Epidermal melanocyte (primary cell): ENCODE data around the gene SBF2.
A peak's percentile ranks its signal among the peaks of the same experiment; 100 is the strongest.

Experiments used
- DNase-seq: peaks from one replicate; pipeline ENCODE4 v3.0.0; 2011; ENCODE audit warnings: low spot score; ENCODE audit not compliant: insufficient read length

SBF2 gene

DNA sequence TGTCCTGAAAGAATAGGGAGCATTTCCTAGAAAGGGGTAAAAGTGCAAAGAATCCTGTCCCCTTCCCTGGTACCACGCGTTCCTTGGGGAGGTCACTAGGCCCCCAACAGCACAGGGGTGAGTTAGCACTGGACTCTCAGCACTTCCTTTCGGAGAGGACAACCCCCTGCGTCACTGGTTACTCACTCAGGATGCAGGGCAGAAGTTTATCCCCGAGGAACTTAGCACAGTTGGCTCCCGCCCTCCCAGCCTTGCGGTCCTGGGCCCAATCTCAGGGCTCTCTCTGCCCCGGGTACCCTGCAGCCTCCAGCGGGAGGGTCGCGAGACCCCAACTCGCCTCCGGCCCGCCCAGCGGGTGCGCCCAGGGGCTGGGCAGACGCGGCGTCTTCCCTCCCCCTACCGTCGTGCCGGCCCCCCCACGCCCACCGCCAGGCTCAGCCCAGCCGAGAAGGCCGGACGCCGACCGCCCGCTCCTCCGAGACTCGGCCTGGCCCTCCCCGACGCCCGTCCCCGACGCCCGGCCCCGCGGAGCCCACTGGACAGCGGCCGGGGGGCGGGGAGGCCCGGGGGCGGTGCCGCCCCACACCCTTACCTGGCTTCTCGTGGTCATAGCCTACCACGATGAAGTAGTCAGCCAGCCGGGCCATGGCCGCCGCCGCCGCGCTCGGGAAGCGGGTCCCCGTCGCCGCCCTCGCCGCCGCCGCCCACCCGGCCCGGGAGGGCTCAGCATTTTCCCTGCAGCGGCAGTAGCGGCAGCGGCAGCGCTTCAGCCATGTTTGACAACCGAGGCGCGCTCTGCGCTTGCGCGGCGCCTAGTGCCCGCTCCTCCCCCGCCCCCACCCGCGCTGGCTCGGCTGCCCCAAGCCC lies at the start of gene SBF2:
SBF2 (minus strand) TSS at position 797 of the 867 bp plus-strand sequence; CDS start at position 647, 150 bp downstream.
- peak; percentile 72 for DNase-seq

DNA sequence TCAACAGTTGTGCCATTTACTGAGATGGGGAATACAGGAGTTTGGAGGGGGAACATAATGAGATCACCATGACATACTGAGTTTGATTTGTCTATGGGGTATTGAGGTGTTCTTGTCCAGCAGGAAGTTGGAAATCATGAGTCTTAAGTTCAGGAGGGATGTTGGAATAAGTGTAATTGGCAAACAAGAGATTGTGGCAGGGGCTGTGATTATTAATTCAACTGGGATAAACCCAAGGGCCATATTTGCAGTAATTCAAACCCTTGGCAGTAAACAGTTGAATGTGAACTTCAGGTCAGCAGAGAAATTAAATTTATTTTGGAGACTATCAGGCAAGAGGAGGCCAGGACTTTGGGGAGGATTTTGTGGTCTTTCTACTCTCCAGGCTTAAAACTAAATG lies 44.3 kb upstream of the SBF2 start:
- DNase-seq = no peak

DNA sequence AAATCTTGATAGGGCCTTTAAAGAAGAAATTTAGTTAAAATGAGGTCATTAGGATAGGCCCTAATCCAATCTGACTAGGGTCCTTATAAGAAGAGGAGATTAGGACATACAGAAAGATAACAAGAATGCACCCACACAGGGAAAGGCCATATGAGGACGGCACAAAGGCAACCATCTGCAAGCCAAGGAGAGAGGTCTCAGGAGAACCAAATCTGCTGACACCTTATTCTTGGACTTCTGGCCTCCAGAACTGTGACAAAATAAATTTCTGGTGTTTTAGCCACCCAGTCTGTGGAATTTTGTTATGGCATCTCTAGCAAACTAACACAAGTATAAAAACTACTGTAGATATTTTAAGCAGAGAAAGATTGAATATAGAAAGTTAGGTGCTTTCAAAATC lies 39.5 kb upstream of the SBF2 start:
- DNase-seq = no peak

DNA sequence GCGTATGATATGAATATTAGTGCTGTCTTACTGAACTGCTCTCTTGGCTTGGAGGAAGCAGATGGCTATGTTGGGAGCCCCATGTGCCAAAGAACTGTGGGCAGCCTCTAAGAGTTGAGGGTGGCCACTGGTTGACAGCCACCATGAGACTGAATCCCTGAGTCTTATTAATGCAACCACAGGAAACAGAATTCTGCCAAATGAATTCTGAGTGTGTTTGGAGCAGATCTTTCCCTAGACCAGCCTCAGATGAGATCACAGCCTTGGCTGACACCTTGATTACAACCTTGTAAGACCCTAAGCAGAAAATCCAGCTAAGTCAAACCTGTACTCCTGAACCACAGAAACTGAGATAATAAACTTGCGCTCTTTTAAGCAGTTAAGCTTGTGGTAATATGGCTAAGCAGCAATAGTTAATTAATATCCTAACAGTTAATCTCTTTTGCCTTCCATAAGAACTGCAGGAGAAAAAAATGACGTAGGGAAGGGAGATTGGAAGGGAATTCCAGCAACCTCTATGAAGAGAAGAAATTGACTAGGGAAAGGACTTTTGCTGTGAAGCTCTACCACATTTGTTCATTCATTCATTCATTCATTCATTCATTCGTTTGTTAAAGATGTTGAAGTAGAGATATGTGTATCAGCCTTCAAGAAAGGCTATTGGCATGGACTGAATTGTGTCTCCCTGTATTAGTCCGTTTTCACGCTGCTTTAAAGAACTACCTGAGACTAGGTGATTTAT lies 37.7 kb upstream of the SBF2 start:
- no peak for DNase-seq

DNA sequence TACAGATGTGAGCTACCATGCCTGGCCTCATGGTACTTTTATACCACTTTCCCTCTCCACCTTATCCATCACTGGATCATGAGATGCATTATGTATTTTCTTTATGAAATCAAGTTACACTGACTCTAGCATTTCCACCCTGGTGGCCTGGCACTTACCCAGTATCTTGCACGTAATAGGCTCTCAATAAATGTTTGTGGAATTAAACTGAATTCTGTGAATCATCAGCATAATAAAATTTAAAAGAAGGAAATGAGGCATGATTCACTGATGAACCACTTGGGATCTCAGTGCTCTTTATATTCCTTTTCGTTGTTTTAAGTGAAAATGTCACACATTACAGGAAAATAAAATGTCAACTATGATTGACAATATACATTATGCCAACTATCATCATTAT lies 35.9 kb upstream of the SBF2 start:
- DNase-seq = no peak

DNA sequence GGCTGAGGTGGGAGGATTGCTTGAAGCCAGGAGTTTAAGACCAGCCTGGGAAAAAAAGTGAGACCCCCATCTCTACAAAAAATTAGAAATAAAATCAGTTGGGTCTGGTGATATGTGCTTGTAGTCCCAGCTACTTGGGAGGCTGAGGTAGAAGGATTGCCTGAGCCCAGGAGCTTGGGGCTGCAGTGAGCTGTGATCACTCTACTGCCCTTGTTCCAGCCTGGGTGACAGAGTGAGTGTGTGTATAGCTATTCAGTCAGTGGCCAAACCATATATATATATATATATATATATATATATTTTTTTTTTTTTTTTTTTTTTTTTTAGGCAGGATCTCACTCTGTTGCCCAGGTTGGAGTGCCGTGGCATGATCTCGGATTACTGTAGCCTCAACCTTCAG lies 35.3 kb upstream of the SBF2 start:
- DNase-seq = no peak

DNA sequence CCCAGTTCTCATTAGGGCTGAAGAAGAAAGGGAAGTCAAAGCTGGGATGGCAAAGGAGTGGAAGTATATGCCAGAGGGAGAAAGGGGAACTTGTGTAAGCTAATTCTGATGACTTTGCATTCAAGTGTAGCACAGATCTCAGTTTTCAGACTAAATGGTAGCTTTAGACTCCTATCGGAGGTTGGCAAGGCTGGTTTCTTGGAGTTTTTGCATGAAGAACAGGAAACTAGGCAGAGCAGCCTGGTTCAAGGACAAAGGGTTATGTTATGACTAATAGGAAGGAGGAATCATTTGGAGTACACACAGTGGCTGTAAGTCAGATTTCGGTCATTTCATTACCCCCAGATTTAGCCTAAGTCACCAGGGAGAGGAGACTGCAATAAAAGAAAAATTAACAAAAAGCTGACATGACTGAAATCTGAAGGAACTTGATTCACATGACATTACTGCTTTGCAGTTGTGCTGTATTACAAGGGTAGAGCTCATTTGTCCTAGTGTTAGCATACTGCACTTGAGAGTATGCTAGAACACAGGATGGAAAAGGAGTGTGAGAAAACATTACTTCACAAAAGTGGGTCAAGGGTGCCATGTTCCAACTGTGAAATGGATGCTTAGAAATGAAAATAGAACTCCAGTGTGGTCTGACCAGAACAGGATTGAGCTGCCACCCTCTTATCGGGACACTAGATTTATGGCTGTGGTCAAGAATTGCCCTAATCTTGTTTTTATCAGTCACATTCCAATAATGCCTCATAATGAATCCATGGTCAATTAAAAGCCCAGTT lies 34.5 kb upstream of the SBF2 start:
- DNase-seq = no peak

DNA sequence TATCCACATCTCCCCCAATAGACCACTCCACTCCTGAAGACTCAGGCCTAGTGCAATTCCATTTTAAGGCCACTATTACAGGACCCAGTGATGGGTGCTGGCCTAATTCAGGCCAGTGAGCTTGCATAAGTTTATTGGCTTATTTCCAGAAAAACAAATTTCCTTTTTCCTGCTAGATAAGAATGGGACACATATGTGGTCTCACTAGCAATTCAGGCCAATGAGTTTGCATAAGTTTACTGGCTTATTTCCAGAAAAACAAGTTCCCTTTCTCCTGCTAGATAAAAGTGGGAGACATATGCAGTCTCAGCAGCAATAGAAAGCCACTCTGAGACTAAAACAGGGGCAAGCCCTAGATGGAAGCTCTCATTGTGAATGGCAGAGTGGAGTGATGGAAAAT lies 33.2 kb upstream of the SBF2 start:
- DNase-seq = no peak

DNA sequence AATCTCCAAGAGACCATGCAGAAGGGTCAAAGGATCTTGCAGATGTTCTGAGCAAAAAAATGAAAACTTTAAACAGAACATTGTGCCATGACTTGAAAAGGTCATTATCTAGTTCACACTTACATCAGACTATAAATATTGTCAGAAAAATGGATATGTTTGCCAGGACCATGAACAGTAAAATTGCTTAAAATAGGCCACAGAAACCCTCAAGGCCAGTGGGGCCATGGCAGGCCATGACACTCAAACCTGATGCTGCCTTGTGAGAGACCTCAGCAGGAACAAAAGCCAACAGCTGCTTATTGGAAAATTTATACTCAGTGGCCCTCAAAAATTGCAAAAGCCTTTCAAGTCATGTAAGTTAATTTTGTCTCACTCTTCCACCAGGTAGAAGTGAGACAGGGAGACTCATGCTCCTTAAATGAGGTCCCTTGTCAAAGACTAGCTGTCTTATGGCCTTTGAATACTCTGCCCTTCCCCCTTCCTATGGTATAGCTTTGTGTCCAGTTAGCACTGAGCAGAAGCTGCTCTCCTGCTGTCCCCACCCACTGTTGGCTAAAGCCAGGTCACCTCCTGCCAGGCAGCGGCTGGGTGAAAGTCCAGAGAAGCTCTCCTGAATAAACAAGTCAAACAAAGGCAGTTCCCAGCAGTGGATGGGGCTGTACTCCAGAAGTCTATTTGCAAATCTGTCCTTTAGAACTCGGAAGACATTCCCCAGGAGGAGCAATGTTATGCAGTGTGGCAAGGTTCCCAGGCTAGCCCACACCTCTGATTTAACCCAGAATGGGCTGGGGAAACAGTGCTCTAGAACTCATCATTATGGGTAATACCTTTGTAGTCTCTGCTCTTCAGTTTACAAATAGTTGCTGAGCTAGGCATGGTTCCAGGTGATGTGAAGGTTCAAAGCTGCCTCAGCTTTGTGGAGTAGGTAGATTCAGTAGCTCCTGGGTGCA lies 32.3 kb upstream of the SBF2 start:
- no peak for DNase-seq

DNA sequence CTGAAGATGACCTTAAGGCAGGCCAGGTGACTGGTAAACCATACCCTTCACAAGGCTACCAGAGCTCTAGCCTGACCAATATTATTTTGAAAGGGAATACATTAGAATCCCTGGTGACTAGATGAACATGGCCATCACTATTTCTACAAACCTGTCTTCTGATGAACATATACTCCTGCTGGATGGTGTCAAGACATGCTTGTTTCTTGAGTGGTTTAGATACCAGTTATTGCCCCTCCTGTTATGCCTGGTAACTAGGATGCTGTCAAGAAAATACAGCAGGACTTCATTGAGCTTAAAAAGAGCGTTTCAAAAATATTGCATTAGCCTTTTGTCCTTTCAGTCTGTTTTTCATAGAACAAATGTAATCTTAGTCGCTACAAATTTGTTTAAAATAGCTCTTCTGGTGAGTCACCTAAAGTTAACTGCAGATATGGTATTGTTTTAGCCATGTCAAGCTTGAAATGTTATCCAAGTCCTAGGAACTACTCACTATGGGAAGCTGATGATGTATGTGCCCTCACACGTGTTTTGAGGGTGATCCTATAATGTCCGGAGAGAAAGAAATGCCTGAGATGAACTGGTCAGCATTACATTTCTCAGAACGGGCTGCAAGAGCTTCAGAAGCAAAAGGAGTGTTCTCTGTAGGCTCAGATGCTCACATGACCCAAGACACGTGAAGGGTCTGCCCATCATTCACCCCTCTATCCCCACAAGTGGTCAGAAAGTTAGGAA lies 31.4 kb upstream of the SBF2 start:
- no peak for DNase-seq

DNA sequence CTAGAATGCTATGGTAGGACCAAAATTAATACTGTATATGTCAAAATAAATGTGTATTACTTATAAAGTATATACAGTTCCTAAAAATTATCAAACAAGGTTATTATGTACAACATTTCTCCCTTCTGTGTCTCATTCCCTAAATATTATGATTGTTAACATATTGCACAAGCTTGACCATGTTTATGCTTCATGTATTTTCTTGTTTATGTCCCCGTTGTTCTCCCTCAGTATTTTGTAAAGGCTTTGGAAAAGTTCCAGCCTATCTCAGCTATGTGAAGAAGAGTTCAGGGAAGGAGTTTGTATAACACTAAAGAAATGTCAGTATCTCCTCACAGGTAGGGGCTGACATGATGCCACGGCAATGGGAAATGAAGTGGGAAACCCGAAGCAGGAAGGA lies 30.5 kb upstream of the SBF2 start:
- DNase-seq = no peak

DNA sequence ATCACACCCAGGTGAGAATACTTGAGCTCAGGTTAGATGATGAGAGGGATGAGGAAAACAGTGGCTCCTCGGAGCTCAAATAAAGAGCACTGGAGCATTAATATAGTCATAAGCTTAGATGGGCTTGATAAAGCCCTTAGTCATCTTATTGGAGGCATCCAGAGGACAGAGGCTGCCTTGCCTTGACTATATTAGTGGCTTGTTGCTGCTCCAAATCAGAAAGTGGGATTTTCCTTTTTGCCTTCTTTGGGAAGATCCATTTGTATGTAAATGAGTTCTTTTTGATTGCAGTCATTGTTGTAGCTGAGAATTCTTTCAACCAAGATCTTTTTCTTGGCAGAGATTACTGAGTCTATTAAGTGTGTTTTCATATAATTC lies 29.8 kb upstream of the SBF2 start:
- DNase-seq = no peak

DNA sequence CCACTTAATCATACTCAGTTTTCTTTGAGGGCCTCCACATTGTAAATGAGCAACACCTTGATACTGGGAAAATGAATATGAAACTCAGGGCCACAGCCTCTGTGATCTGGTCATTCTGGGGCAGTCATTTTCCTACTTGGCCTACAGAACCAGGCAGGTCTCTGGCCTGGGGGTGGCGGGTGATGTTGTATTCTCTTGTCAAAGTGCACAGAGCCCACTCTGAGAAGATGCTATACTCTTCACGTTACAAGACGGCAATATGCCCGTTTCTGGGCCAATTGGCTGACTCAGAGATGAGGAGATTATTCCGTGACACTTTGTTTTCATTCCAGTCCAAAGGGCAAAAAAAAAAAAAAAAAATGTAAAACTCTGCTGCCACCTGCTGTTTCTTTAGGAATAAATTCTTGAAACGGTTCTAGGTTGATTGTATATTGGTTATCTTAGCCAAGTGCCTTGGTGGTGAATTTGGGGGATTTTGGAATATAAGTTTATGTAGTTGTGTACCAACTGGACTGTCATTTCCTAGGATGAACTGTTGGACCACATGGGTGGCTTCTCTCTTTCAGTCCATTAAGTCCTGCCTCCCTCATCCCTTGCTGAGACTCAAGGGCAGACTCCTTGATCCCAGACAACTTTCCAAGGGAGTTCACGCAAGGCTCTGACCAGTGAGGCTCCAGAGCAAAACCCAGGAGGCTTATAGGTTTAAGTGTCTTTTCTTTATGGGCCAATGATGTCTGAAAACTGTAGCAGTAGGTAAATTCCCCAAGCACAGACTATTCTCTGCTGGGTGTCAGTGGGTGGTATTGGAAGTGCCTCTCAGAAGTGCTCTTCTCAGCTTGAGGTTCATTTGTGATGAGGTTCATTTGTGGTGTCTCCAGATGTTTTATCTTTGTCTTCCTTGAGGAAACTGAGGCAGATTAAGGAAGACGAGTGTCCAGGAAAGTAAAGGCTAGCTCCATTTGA lies 29.1 kb upstream of the SBF2 start:
- peak; percentile 36 for DNase-seq

DNA sequence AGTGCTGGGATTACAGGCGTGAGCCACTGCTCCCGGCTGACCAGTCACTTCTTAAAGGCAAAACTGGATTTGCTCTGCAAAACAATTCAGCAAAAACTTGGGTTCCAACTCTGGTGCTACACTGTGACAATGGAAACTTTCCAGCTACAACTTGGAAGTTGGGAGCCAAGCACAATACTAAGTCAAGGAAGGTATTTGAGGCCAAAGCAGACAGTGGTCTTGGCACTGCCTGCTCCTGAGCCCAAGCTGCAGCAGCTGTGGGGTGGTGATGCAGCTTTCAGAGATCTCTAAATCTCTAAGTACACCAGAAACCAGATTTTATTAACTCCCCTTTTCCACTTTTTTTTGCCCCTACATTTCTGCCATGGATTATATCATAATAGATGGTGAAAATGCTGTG lies 28.4 kb upstream of the SBF2 start:
- DNase-seq = no peak

DNA sequence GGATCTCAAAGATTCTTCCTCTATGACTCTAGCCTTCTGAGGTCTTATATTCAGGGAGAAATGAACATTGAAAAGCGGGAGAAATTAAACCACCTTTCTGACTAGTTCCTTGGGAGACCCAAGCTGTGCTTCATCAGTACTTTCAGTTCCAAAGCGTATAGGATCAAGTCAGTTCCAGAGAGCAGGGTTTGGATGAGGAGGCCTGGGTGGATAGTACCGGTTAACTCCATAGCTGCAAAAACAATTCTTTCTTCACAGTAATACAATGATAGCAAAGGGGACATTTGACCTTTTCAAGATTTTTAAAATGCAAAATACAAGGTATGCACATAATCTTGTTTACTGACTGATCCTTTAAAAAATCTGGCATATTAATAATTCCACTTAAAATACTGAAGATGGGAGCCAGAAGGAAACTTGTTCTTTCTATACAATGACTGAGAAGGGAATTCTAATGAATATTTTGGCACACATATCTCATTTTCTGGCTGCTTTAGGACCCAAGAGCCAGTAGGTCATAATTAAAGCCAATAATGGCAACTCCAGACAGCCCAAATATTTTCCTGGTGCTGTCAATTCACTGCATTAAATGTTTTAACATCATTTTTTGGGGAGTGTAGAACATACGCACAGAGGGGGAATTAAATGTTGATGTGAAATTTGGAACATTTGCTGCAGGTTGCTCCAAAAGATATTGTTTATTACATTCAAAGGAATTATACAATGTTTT lies 26.9 kb upstream of the SBF2 start:
- no peak for DNase-seq

DNA sequence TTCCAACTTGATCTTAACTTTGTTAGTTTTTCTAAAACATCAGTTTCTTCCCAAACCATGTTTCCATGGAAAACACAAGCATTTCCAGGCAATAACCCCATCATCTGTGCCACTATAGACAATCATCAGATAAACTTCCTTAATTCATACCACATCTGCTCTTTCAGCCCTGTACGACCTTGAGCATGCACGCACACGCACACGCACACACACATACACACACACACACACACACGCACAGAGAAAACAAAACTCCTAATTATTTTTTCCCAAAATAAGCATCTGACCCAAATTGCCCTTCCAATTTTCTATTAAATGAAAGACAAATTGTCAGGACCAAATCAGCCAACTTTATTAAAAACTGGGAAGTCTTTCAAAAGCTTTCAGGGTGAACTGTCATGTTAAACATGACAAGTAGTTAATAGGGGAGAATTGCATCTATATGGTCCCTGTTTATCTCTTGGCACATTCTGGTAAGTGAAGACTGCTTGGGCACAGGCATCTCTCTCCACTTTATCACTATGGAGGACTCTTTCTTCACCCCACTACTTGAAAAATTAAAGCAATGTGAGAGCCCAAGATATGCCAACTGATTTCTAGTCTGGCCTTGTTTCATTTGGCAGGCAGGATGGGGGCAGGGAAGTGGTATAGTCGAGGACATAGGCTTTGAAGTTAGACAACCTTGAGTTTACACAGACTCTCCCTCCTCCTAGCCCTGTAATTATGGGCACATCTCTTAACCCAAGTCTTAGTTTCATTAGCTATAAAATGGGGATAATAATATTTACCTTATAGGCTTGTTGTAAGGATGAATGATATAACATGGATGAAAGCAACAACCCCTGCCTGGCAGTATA lies 25.9 kb upstream of the SBF2 start:
- no peak for DNase-seq

DNA sequence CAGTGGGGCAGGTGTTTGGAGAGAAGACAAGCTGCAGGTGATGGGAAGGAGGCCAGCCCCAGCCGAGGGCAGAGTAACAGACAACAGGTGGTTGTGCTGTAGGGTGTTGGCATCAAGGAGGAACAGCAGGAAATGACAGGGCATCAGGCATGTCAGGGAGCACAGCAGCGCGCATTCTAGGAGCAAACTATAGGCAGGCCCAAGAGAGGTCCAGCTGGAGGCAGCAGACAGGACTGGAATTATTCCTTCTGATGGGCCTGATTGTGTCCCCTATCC lies 24.4 kb upstream of the SBF2 start:
- no peak for DNase-seq
